Right atrium auricular region (tissue), 2 donors: ENCODE measurements around the gene TMEM272. TPM values are rescaled to one million over a fixed set of nuclear protein-coding genes. Genes with fewer than 3 reads are reported as not detected.

Source experiments
- DNase-seq: peaks from one replicate; pipeline ENCODE4 v3.0.0-alpha.2; 2019; ENCODE audit warnings: low spot score
- H3K27ac ChIP-seq, 2 donors: fragments of 200-600 bp; sonication (generic); 1 replicate in 1 of 2; 2 replicates in 1 of 2; pipeline ENCODE4 v1.5.1; 2016 to 2019
- H3K27me3 ChIP-seq, 2 donors: fragments of 200-600 bp; sonication (generic); one replicate each; pipeline versions ENCODE4 v1.5.1 to v1.6.0; 2017 to 2019
- H3K36me3 ChIP-seq: fragments of 200-600 bp; sonication (generic); one replicate; pipeline ENCODE4 v1.5.1; 2016
- H3K4me1 ChIP-seq, 2 donors: fragments of 200-600 bp; sonication (generic); one replicate each; pipeline versions ENCODE4 v1.5.1 to v1.6.0; 2017 to 2019
- H3K4me3 ChIP-seq, 2 donors: fragments of 200-600 bp; sonication (generic); 1 replicate in 1 of 2; 2 replicates in 1 of 2; pipeline ENCODE4 v1.5.1; 2017 to 2019; ENCODE audit warnings: mild to moderate bottlenecking in 1 of 2, moderate library complexity in 1 of 2
- H3K9me3 ChIP-seq, 2 donors: fragments of 200-600 bp; sonication (generic); one replicate each; pipeline ENCODE4 v1.5.1; 2019
- CTCF ChIP-seq, 2 donors: fragments of 200-600 bp; sonication (generic); IDR thresholded peaks; one replicate each; pipeline ENCODE4 v1.5.1; 2019; ENCODE audit warnings: antibody characterized with exemption in 2 of 2
- total RNA-seq, 2 donors: library from RNA; depleted of rRNA; stranded (reverse); fragments of >200 nt; gene quantifications; one replicate each; pipeline ENCODE4 v1.1.0, GENCODE V29; 2016

Gene TMEM272
- total RNA-seq, 2 donors from 2014 or later = 0.74 to 1.1 TPM

- no peaks in the 10 kb centered on the region for H3K9me3 ChIP-seq
- no peak for DNase-seq
- no peaks in the 10 kb centered on the region for H3K27me3 ChIP-seq
- no peak overlapping the region for H3K27ac ChIP-seq
- H3K36me3 ChIP-seq = peaks cover 8% of the 10 kb centered on the region
- peak in 1 of 2 donors; percentile 53 for TF ChIP-seq CTCF (IDR thresholded peaks at IDR 0.05)
- H3K4me1 ChIP-seq = peaks cover 0 to 20% of the 10 kb centered on the region in 2 donors
- no peak overlapping the region for H3K4me3 ChIP-seq
Observed at GRCh38 chr13:51797664-51798488, 47.1 kb downstream of the TMEM272 start.

GRCh38 chr13:51796546-51796945 is 48.4 kb downstream of the TMEM272 start:
- H3K27ac ChIP-seq = no peak overlapping the region
- no peaks in the 10 kb centered on the region for H3K27me3 ChIP-seq
- peaks cover 8% of the 10 kb centered on the region for H3K36me3 ChIP-seq
- TF ChIP-seq CTCF (IDR thresholded peaks at IDR 0.05) = no peak
- peaks cover 0 to 6% of the 10 kb centered on the region in 2 donors for H3K4me1 ChIP-seq
- H3K9me3 ChIP-seq = no peaks in the 10 kb centered on the region
- H3K4me3 ChIP-seq = no peak overlapping the region
- no peak for DNase-seq

- no peak overlapping the region for H3K4me3 ChIP-seq
- no peak overlapping the region for H3K27ac ChIP-seq
- DNase-seq = no peak
- H3K9me3 ChIP-seq = no peaks in the 10 kb centered on the region
- no peaks in the 10 kb centered on the region for H3K4me1 ChIP-seq
- H3K27me3 ChIP-seq = no peaks in the 10 kb centered on the region
- TF ChIP-seq CTCF (IDR thresholded peaks at IDR 0.05) = no peak
- H3K36me3 ChIP-seq = peaks cover 8% of the 10 kb centered on the region
Observed at GRCh38 chr13:51795419-51795818, 49.6 kb downstream of the TMEM272 start.

- peaks cover 8% of the 10 kb centered on the region for H3K36me3 ChIP-seq
- no peak for DNase-seq
- TF ChIP-seq CTCF (IDR thresholded peaks at IDR 0.05) = no peak
- H3K27me3 ChIP-seq = no peaks in the 10 kb centered on the region
- no peak overlapping the region for H3K4me3 ChIP-seq
- no peak overlapping the region for H3K27ac ChIP-seq
- no peaks in the 10 kb centered on the region for H3K9me3 ChIP-seq
- no peaks in the 10 kb centered on the region for H3K4me1 ChIP-seq
Observed at GRCh38 chr13:51794964-51795363, 50.0 kb downstream of the TMEM272 start.

GRCh38 chr13:51793570-51794271 is 51.3 kb downstream of the TMEM272 start:
- Histone ChIP-seq H3K27ac (no peak overlapping the region), H3K27me3 (no peaks in the 10 kb centered on the region), H3K9me3 (no peaks in the 10 kb centered on the region), H3K36me3 (peaks cover 6% of the 10 kb centered on the region), H3K4me3 (no peak overlapping the region), H3K4me1 (no peaks in the 10 kb centered on the region)
- TF ChIP-seq CTCF (IDR thresholded peaks at IDR 0.05) = no peak
- DNase-seq = no peak
